ENCODE results near the gene KRT35.
A peak's percentile ranks its signal among the peaks of the same experiment; 100 is the strongest.

Gene KRT35

DNA sequence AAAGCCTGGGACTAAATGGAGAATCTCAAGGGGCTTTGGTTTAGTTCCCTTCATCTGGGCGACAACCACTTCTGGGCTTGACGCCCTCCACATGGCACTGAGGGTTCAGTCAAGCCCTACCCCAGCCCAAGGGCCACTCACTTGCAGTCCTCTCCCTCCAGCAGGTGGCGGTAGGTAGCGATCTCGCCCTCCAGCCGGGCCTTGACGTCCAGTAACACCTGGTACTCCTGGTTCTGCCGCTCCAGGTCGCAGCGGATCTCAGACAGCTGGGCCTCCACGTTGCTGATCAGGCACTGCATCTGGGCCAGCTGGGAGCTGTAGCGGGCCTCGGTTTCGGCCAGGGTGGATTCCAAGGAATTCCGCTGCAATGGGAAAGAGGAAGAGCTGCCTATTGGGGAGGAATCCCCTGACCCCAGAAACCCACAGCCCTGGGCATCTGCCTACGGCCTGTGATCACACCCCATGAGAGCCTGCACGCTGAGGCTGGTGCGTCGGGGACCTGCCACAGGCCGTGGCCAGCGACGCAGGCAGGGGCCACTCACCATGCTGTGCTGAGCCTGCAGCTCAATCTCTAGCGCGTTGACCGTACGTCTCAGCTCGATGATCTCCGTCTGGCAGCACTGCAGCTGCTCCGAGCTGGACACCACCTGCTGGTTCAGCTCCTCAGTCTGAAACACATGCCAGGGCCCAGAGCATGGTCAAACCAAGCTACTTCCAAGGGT is 6.0 kb upstream of the KRT35 start:
- peak; percentile 27 for DNase-seq (ENCODE audit: low read depth)
- TF ChIP-seq POLR2A (IDR thresholded peaks at IDR 0.05; ENCODE audit: extremely low read depth, insufficient read length) = no peak
- no peak for TF ChIP-seq MAX (IDR thresholded peaks at IDR 0.05; ENCODE audit: low read depth, low read length)
- peak; percentile 59 for TF ChIP-seq CTCF (IDR thresholded peaks at IDR 0.05; ENCODE audit: low read depth, low read length)
- TF ChIP-seq MYC (IDR thresholded peaks at IDR 0.05; ENCODE audit: low read depth, low read length) = no peak
- H3K4me3 ChIP-seq (ENCODE audit: low read depth, low read length) = no peak overlapping the region

- no peak for DNase-seq (ENCODE audit: low read depth)
- TF ChIP-seq POLR2A (IDR thresholded peaks at IDR 0.05; ENCODE audit: extremely low read depth, insufficient read length) (no peak), CTCF (IDR thresholded peaks at IDR 0.05; ENCODE audit: low read depth, low read length) (no peak), MAX (IDR thresholded peaks at IDR 0.05; ENCODE audit: low read depth, low read length) (no peak), MYC (IDR thresholded peaks at IDR 0.05; ENCODE audit: low read depth, low read length) (no peak)
- H3K4me3 ChIP-seq (ENCODE audit: low read depth, low read length) = no peak overlapping the region
Observed at GRCh38 chr17:41486316-41486715, 5.4 kb upstream of the KRT35 start.

GRCh38 chr17:41484920-41485904 is 4.3 kb upstream of the KRT35 start:
- TF ChIP-seq MAX (IDR thresholded peaks at IDR 0.05; ENCODE audit: low read depth, low read length) = no peak
- no peak overlapping the region for H3K4me3 ChIP-seq (ENCODE audit: low read depth, low read length)
- DNase-seq (ENCODE audit: low read depth) = no peak

DNA sequence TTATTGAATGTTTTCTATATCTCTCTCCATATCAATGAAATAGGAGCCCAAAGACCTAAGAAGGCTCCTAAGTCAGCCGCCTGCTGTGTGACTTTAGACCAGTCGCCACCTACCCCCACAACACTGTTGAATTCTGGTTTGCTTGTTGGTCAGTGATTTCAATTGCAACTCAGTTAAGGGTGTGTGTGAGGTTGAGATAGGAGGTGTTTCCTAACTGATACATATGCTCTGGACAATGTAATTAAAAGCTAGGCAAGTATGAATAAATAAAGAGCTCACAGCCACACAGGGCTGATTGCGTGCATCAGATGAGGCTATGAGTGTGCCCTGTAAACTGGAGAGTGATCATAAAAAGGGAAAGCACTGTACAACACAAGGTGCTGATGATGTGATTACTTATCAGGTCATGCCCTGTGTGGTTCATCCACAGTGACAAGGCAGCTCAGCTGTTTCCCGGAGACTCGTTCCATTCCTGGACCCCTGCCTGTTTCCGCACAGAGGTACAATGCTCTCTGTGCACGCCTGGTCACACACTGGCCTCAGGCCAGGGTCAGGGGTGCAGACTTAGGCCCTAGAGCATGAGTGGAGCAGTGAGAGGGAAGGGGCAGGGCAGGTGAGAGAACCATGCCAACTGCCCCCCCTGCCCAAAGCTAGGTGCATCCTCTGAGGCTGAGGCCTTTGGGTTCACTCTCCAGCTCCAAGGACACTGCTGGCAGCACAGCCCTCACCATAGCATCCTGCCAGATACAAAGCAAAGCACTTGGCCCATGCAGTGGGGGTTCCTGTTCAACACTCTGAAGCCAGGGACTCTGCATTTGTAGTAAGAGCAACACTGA is 3.3 kb upstream of the KRT35 start:
- no peak for DNase-seq (ENCODE audit: low read depth)
- TF ChIP-seq MAX (IDR thresholded peaks at IDR 0.05; ENCODE audit: low read depth, low read length) (no peak), CTCF (IDR thresholded peaks at IDR 0.05; ENCODE audit: low read depth, low read length) (no peak), POLR2A (IDR thresholded peaks at IDR 0.05; ENCODE audit: extremely low read depth, insufficient read length) (no peak), MYC (IDR thresholded peaks at IDR 0.05; ENCODE audit: low read depth, low read length) (no peak)
- H3K4me3 ChIP-seq (ENCODE audit: low read depth, low read length) = no peak overlapping the region

DNA sequence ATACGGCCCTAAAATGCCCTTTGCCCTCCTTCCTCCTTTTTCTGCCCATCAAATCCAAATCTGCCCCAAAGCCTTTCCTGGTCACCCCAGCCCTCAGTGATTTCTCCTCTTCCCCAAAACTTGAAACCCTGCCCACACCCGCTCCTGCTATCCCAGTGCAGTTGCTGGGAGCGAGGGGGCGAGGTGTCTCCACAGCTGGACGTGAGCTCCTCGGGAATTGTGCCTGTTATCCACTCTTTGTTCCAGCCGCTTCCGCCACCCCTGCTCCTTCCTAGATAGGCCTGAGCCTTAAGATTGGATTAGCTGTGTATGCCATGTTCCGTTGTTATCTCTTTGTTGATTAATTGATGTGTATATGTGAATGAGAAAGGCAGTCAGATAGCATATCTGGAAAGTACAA is 2.6 kb upstream of the KRT35 start:
- no peak for DNase-seq (ENCODE audit: low read depth)
- H3K4me3 ChIP-seq (ENCODE audit: low read depth, low read length) = no peak overlapping the region
- no peak for TF ChIP-seq MAX (IDR thresholded peaks at IDR 0.05; ENCODE audit: low read depth, low read length)
- no peak for TF ChIP-seq CTCF (IDR thresholded peaks at IDR 0.05; ENCODE audit: low read depth, low read length)

All from NB4 (cell line).